ENCODE data around the gene DGKK.

Gene DGKK, protein sequence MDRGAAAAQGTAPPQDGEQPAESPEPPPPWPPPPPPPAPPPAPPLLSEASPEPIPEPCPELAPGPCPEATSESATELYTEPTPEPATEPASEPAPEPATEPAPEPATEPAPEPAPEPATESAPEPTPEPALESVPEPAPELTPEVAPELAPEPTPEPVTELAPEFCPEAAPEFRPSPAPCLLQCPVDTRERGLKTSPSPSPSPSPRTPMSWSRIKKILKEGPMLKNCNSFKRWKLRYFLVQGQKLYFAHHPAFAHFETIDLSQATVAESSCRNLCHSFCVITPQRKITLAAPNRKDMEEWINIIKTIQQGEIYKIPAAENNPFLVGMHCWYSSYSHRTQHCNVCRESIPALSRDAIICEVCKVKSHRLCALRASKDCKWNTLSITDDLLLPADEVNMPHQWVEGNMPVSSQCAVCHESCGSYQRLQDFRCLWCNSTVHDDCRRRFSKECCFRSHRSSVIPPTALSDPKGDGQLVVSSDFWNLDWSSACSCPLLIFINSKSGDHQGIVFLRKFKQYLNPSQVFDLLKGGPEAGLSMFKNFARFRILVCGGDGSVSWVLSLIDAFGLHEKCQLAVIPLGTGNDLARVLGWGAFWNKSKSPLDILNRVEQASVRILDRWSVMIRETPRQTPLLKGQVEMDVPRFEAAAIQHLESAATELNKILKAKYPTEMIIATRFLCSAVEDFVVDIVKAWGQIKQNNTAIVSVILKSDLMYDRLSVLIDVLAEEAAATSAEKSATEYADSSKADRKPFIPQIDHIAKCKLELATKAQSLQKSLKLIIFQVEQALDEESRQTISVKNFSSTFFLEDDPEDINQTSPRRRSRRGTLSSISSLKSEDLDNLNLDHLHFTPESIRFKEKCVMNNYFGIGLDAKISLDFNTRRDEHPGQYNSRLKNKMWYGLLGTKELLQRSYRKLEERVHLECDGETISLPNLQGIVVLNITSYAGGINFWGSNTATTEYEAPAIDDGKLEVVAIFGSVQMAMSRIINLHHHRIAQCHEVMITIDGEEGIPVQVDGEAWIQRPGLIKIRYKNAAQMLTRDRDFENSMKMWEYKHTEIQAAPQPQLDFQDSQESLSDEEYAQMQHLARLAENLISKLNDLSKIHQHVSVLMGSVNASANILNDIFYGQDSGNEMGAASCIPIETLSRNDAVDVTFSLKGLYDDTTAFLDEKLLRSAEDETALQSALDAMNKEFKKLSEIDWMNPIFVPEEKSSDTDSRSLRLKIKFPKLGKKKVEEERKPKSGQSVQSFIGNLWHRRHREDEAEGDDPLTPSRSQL

DNA sequence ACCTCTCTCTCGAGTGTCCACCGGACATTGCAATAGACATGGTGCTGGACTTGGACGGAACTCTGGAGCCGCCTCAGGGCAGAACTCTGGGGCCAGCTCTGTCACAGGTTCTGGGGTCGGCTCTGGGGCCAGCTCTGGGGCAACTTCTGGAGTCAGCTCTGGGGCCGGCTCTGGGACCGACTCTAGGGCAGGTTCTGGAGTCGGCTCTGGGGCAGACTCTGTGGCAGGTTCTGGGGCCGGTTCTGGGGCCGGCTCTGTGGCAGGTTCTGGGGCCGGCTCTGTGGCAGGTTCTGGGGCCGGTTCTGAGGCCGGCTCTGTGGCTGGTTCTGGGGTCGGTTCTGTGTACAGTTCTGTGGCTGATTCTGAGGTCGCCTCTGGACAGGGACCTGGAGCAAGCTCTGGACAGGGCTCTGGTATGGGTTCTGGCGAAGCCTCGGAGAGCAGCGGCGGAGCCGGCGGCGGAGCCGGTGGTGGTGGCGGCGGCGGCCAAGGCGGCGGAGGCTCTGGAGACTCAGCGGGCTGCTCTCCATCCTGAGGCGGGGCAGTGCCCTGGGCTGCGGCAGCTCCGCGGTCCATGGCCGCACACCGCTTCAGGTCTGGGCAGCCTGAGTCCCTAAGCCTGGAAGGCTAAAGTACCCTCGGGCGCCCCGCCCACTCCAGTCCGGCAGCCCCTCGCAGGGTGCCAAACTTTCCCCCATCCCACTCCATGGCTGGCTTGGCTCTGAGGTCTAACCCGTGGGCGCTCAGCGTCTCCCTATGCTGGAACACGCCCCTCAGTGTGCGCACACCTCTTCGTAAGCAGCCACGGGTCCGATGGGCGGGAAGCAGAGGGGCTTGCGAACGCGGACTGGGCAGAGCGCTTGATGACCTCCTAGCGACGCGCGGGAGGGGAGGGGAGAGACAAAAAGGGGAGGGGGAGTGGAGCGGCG lies at the start of gene DGKK:
Gene DGKK (minus strand): TSS at position 723 of the 929 bp plus-strand sequence. CDS start 147 bp downstream, at position 576.
- DNase-seq: no peak

DNA sequence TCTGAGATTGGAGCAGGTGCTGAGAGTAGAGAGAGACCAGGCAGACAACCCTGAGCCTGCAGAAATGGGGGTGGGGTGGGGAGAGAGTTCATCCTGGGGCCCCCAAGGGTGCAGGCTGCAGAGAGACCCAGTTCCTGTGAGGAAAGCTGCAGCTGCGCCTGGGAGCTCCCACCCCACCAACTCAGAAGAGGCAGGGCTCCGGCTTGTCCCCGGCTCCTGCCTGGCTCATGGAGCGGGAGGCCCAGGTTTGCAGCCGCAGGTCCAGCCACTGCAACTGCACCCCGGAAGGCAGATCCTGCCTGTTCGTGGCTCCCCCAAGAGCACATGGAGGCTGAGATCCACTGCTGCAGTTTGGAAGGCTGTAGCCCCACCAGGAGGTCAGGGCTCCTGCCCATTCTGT lies 44.2 kb upstream of the DGKK start:
- no peak for DNase-seq

DNA sequence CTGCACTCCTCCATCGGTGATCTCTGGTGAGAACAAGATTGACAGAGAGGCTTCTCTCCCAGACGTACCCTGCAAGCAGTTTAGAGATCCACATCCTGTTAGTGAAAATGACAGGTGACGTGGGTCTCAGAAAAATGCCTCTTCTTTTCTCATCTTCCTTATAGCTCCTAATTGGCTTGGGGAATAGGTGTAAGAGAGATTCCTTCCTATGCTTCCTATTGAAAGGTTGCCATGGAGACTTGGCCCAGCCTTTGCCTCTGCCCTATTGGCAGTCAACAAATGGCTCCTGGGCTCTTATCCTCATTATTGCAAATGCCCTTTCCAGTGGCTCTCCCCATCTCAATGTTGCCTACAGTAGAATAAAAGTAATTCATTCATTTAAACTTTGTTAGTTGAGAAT lies 26.5 kb upstream of the DGKK start:
- DNase-seq: no peak

DNA sequence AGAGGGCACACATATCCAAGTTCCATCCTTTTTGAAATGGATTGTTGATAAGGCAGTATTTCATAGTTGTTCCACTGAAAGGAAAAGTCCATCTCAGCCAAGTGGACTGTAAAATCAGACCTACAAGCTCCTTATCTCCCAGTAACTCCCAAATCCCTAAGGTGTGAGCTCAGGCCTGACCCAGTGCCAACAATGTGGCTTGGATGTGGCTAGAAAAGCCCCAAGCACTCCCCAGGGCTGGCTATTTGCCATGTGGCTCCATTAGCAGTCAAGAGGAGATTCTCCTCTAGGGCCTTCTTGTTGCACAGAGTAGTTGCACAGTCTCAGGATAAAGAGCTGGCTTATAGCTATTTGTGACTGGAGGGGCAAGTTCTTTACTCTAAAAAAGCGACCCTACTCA lies 25.0 kb upstream of the DGKK start:
- DNase-seq: no peak

DNA sequence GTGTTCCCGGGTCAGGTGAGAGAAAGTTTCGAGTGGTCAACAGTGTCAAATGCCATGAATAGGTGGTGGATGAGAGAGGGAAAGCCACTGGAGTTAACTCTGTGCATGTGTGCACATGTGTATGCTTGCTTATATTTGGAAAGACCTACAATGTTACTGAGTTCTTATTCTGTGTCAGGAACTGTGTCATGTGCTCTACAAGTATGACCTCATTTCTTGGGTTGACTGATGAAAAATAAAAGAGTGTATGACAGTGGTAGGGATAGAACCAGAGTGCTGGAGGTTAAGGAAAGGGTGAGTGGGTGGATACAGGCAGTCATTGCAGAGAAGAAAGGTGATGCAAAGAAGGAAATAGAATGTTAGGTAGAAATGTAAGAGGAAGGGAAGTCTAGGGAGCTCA lies 22.1 kb upstream of the DGKK start:
- DNase-seq: no peak

DNA sequence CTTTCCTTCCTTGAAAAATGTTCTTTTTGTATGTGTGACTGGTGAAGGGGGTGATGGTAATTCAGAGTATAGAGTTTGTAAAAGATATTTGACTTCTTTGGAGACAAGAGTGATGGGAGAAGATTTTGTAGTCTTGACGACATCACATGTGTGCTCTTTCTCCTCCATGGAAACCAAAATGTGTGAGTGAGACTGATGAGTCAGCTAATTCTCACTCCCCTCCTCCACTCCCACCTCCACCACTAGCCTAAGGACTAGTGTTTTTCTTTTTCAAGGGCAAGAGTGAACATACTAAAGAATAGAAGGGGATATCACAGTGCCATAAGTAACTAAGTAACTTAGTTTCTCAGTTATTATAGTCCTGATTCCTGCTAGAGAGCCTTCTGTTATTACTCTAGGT lies 14.0 kb upstream of the DGKK start:
- no peak for DNase-seq

DNA sequence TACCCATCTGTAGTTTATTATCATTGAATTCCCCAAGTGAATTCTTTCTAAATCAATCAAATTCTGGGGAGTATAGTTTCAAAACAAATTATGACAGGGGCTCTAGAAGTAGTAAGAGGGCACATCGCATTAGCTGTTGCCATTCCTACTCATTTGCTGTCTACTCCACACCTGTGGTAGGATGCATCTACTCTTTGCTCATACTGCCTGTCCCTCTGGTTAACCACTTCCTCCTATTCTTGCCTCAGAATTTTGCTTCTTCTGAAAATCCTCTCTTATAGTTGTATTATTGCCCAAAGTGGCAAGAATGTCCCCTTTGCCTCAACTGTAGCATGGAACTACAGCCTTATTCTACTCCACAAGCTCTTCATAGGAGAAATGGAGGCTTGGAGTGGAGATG lies 12.7 kb upstream of the DGKK start:
- no peak for DNase-seq

DNA sequence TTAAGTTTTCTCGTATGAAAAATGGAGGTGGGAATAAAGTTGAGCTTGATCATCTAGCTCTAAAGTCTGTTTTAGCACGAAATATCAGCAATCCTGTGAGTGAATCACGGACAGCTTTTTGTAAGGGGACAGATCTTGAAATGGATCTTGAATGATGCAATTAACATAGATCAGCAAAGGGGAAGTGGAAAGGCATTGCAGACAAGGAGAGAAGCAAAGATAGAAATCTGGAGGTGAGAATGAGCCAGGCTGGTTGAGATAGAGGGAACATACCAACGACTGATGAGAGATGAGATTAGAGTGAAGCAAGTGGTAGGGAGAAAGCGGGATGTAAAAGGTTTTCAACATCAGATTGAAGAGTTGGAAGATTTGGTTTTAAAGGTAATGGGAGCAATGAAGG lies 4.6 kb upstream of the DGKK start:
- DNase-seq: no peak

DNA sequence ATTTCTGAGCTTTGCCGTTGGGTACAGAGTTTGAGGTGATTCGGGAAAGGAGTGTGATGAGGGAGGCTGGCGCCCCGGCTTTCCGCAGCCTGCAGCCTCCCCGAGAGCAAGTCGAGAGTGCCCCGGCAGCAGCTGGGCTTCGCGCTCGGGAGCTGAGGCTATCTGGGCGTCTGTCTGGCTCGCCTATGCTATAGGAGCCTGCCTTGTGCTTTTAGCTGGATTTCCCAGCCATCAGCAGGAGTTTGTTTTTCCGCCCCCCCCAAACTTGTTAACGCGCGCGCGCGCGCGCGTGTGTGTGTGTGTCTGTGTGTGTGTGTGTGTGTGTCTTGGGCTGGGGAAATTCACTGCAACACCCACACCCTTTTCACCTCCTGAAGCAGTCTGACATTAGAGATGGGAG lies 765 bp upstream of the DGKK start:
- no peak for DNase-seq

DNA sequence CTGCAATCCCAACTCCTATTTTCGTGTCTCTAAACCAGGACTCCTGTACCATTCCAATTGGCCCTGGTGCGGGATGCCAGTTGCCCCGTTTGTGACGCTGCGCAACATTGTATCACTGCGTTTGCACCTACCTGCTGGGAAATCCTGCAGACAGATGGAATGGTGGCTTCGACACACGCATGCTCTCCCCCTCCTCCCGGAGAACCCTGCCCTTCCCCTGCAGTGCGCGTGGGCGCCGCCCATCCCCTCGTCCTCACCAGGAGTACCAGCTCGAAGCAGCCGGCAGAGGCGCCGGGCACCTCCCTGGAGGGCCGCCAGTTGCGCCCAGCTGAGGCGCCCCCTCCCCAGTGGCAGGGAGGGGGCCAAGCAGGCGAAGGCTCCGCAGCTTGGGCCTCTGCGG lies 1.4 kb downstream of the DGKK start:
- no peak for DNase-seq

DNA sequence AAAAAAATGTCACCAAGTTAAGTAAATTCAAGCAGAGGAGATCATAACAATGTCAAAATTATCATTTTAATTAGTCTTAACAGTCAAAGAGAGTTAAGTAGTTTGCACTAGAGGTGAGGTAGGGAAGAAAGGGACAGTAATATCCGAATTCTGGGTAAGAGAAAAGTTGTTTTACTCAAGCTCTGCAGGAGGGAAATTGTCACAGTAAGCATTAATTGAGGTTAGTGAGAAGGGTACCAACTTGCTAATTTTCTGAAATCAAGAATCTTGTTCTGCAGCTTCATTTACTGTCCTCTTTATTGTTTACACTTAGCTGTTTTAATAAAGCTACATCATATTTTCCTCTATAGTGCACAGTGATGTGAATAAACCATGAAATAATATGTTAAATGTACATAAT lies 11.0 kb downstream of the DGKK start:
- no peak for DNase-seq

DNA sequence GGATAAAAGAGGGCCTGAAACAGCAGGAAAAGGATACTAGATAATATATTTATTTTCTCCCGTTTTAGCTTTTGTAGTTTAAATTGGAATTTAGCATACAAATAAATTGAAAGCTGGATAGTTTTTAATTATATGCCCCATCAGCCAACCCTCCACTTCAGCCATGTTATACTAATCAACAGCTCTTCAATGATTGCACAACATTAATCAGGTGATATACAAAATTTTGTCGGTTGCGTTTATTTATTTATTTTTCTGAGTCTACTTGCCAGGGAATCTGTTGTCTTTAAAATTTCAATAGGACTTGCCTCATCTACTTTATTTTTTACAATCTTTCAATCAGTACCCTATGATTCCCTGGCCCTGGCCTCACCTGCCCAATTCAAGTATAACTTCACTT lies 12.1 kb downstream of the DGKK start:
- no peak for DNase-seq

DNA sequence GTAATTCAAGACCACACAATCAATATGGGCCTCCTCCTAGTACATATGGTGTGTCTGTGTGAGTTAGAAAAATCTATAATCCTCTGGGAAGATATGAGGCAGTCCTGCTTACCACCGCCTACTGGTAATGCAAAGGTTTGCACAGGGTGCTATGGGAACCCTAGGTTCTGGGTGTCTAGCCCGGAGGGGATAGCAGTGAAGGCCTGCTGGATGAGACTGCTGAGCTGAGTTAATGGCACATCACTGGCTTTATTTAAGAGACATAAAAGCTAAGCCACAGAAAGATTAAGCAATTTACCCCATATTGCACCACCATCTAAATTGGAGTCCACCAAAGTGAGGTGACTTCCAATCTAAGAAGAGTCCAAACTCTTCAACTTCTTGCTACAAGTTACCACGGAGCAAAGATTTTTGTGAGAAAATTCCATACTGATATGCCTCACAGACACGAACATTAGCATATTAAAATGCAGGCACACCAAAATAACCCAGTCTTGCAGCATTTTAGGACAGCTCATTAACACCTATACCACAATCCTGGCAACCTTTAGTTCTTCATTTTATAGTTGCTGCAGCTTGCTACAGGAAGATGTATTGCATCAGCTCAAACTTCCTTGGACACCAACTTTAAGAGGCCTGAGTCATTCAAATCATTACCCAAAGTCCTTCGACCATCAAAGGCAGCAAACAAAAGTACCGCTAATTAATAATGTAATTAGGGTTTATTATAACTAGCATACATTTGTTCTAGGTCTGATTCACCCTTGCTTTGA lies 13.7 kb downstream of the DGKK start:
- DNase-seq: no peak

DNA sequence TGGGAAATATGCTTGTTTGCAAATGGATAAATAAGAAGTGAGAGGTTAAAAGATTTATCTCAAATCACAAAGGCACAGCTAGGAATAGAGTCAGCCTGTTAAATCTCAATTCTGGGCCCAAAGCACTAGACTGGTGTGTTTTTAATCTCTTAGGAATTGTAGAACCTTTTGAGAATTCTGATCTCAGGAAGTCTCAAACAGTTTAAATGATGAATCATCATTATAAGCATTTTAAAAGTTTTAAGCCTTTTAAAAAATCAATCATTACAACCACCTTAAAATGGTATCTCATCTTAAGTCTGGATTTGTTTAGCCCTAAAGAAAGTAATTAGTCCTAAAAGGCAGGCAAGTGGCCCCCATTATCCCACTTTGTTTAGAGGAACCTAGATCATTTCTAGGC lies 17.8 kb downstream of the DGKK start:
- no peak for DNase-seq

DNA sequence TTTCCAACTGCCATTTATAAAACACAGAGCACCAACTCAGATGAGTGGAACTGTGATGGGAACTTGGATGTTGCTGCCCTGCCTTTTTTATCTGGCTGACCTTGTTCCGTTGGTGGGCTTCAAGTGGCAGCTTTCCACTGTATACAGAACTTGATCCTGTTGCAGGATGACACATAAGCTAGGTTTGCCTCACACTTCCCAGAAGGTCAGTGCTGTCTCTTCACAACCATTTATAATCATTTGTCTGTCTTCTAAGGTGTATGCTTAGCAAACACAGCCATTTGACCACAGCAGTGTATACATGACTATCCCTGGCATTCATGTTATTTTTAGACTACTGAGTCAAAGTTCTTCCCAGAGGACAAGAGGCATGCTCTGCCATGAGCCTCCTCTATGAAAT lies 20.3 kb downstream of the DGKK start:
- DNase-seq: no peak

DNA sequence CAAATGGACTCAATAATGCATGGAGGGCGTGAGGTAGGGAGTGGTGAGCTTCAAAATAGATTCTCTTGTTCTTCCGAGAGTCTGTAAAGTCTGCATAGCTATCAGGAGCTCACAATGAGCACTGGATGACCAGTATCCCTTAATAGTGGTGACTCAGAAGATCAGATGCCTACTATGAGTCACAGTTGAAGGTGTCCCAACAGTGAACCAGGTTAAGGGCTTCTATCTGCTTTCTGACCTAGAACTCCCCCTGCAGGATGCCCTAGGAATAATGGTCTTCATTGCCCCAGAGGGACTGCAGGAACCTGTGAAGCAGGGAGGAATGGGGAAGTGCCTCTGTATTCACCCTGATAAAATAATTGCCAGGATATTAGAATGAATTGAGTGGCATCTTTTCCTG lies 22.1 kb downstream of the DGKK start:
- no peak for DNase-seq

DNA sequence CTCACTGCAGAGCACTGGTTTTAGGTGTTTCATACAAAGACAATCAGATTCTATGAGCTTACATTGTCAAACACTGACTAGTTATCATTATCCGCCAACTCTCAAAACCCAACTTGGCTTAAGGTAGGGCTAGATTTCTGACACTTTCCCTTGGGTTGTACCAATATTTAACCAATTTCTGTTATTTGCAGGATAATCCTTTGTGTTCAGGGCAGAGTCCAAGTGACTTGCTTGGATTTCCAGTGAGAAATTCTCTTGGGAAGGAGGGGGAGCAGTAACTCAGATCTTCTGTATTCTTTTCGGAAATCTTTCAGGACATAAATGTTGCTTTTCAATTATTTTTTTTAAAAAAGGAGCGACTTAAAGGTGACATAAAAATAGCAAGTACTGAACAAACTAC lies 23.1 kb downstream of the DGKK start:
- DNase-seq: no peak

DNA sequence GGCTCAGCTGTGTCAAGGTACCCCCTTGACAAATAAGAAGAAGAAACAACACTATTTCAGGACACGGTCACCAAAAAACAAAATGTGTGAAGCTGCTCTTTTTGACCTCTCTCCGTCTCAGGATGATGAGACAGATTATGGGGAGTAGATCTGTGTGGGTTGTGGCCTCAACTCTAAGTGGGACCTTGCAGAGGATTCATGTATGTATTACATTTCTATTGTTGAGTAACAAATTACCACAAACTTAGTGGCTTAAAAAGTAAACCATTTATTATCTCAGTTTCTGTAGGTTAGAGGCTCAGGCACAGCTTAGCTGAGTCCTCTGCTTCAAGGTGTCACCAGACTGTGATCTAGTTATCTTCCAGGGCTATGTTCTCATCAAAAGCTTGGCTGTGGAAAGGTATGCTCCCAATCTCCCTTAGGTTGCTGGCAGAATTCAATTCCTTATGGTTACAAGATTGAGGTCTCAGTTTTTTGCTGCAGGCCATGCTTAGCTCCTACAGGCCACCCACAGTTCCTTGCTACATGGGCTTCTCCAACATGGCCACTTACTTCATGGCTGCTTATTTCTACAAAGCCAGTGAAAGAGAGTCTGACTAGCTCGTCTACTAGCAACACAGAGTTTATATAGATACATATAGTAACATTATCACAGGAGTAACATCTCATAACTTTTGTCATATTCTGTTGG lies 28.1 kb downstream of the DGKK start:
- no peak for DNase-seq

DNA sequence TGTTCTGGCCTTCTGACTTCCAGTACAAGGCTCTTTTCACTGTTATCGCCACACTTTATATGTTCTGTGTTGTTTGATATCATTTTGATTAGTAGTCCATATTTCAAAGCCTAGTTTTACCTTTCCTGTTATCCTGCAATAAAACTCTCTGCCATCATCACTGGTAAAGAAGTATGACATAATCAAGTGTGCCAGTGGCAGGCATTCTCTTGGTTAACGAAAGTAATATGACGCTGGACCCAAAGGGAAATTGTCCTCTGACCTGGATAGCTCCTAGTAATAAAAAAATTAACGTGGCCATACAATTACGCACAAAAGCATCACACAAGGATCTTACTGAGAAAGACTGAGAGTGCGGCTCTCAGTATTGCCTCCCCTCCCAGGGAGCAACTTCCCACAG lies 33.8 kb downstream of the DGKK start:
- DNase-seq: no peak

DNA sequence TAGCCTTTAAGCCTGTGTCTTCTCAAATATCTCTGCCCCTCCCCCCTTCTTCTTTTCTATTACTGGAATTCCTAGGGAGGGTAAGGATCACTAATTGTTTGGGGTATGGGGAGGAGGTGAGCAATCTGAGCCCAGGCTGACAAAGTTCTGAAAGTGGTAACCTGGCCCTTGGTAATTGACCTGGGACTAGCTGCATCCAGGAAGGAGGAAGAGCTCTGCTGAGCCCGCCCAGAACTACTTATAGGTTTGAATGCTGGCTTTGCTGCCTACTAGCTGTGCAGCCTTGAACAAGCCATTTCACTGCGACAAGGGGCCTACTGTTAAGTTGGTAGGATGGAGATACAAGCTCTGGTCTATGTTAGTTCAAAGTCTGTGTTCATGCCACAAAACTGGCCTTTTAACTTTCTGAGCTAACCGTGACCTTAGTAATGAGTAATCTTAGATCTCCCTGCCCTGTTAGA lies 37.8 kb downstream of the DGKK start:
- DNase-seq: no peak

DNA sequence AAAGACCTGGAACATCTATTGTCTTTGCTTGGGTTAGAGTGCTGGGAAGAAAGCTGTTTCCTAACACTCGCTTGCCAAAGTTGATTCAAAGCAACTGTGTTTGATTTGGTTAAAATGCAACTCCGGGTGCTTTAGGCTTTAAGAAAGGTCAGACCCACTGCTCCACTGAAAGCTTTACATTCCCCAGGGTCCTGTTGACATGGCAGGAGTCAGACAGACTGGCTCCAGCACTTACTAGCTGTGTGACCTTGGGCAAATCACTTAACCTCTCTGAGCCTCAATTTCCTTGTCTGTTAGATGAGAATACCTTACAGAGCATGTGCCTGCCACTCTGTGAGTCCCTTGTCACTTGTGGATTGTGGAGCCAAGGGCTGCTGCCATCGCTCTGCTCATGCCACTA lies 39.0 kb downstream of the DGKK start:
- DNase-seq: no peak
